Natural killer cell (primary cell): ENCODE results near the gene FREM1. TPM values are rescaled to one million over a fixed set of nuclear protein-coding genes. Genes with fewer than 3 reads are reported as not detected.

ENCODE experiments used
- ATAC-seq, 3 donors: fragments of 150-1000 bp in 2 of 3; fragments of 200-7000 bp in 1 of 3; cut with Tn5 transposase; 1 replicate in 1 of 3; 2 replicates in 2 of 3; pipeline ENCODE4 v1.10.0; 2021; ENCODE audit warnings: mild to moderate bottlenecking in 2 of 3, moderate library complexity in 2 of 3
- DNase-seq, 2 donors: peaks; one replicate each; pipeline versions ENCODE4 v3.0.0 to v3.0.0-alpha.2; 2013 to 2021; ENCODE audit warnings: mixed read lengths in 1 of 2
- H3K27ac ChIP-seq: one replicate; pipeline ENCODE4 v1.5.1; 2013; ENCODE audit warnings: mild to moderate bottlenecking, low read length
- H3K27me3 ChIP-seq: one replicate; pipeline ENCODE4 v1.6.1; 2013; ENCODE audit warnings: low read length; ENCODE audit not compliant: control insufficient read depth, insufficient read depth
- H3K36me3 ChIP-seq: one replicate; pipeline ENCODE4 v1.6.1; 2013; ENCODE audit warnings: low read length; ENCODE audit not compliant: control insufficient read depth, insufficient read depth
- H3K4me1 ChIP-seq: one replicate; pipeline ENCODE4 v1.6.1; 2013; ENCODE audit warnings: low read length; ENCODE audit not compliant: control insufficient read depth, insufficient read depth
- H3K4me3 ChIP-seq: one replicate; pipeline ENCODE4 v1.5.1; 2013; ENCODE audit warnings: low read length
- H3K9me3 ChIP-seq: one replicate; pipeline ENCODE4 v1.6.1; 2013; ENCODE audit warnings: low read length; ENCODE audit not compliant: control insufficient read depth, insufficient read depth
- H3K27ac Mint-ChIP-seq, 2 donors: one replicate each; pipeline ENCODE4 v1.8.0; 2022; ENCODE audit warnings: mild to moderate bottlenecking in 2 of 2, mixed read lengths in 2 of 2, moderate library complexity in 1 of 2
- H3K27me3 Mint-ChIP-seq, 2 donors: one replicate each; pipeline ENCODE4 v1.8.0; 2022; ENCODE audit warnings: low read depth in 2 of 2, mixed read lengths in 2 of 2
- H3K36me3 Mint-ChIP-seq: one replicate; pipeline ENCODE4 v1.8.0; 2022; ENCODE audit warnings: mixed read lengths
- H3K4me1 Mint-ChIP-seq, 2 donors: one replicate each; pipeline ENCODE4 v1.8.0; 2022; ENCODE audit warnings: mixed read lengths in 2 of 2
- H3K4me3 Mint-ChIP-seq: one replicate; pipeline ENCODE4 v1.8.0; 2022; ENCODE audit warnings: mild to moderate bottlenecking, moderate library complexity, mixed read lengths
- H3K9me3 Mint-ChIP-seq, 2 donors: one replicate each; pipeline ENCODE4 v1.8.0; 2022; ENCODE audit warnings: mixed read lengths in 2 of 2
- WGBS: methylation state at CpG from one replicate; pipeline ENCODE4 v1.1.7; 2013; ENCODE audit warnings: missing lambda C conversion rate; ENCODE audit not compliant: insufficient coverage; 5-methylcytosine and 5-hydroxymethylcytosine counted together
- intact Hi-C: fragments of 100-400 bp; cut with micrococcal nuclease; formaldehyde crosslinking; loops from one replicate; pipeline ENCODE4 v1.14.2; 2022
- total RNA-seq, 4 donors: library from RNA; stranded (reverse); fragments of 120-200 nt in 1 of 4; gene quantifications; one replicate each; pipeline versions ENCODE4 v1.2.3 to v1.2.4, GENCODE V29; 2013 to 2022
- TF ChIP-seq, protein P1 (sequence below): fragments of 200-600 bp; IDR thresholded peaks from one replicate; pipeline ENCODE4 v1.8.0; 2022; ENCODE audit warnings: antibody characterized with exemption

Gene FREM1
- total RNA-seq, 3 donors from 2014 or later (not counting 1 experiment from before 2014, with no cell fraction given): 0.05 TPM; not detected in 2

- ATAC-seq (no peak), DNase-seq (no peak)
- intact Hi-C loops: no loop called here
- H3K27ac Mint-ChIP-seq: no peak overlapping the region
- TF ChIP-seq, protein P1, sequence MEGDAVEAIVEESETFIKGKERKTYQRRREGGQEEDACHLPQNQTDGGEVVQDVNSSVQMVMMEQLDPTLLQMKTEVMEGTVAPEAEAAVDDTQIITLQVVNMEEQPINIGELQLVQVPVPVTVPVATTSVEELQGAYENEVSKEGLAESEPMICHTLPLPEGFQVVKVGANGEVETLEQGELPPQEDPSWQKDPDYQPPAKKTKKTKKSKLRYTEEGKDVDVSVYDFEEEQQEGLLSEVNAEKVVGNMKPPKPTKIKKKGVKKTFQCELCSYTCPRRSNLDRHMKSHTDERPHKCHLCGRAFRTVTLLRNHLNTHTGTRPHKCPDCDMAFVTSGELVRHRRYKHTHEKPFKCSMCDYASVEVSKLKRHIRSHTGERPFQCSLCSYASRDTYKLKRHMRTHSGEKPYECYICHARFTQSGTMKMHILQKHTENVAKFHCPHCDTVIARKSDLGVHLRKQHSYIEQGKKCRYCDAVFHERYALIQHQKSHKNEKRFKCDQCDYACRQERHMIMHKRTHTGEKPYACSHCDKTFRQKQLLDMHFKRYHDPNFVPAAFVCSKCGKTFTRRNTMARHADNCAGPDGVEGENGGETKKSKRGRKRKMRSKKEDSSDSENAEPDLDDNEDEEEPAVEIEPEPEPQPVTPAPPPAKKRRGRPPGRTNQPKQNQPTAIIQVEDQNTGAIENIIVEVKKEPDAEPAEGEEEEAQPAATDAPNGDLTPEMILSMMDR: no peak
- no peaks in the 10 kb centered on the region for H3K27me3 Mint-ChIP-seq
- Histone ChIP-seq H3K36me3 (no peaks in the 10 kb centered on the region), H3K27ac (no peak overlapping the region), H3K9me3 (no peaks in the 10 kb centered on the region), H3K4me3 (no peak overlapping the region), H3K27me3 (no peaks in the 10 kb centered on the region), H3K4me1 (no peaks in the 10 kb centered on the region)
- no peak overlapping the region for H3K4me3 Mint-ChIP-seq
- H3K36me3 Mint-ChIP-seq: no peaks in the 10 kb centered on the region
- no peaks in the 10 kb centered on the region for H3K4me1 Mint-ChIP-seq
- WGBS: 67% methylated on average over 1 of the region's 2 CpGs
- H3K9me3 Mint-ChIP-seq: peaks cover 0 to 2% of the 10 kb centered on the region in 2 donors
Measured at GRCh38 chr9:14823800-14824199, 86.4 kb downstream of the FREM1 start.

DNA sequence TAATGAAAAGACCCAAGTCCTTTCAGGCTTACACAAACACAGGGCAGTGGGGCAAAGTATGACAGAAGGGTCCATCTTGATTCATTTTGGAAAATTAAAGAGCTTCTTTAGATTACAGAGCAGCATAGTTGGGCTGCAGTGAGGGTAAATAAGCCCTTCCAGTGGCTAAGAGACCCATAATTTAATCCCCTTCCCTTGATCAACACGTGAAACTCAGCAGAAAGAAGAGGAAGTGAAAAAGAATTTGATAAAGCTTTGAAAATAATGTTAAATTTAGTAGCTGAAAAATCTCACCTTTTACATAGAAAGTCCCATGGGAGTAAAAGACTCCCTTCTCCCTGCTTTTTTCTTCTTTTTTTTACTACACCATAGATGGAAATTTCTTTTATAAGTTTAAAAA lies 87.6 kb downstream of the FREM1 start:
- H3K9me3 Mint-ChIP-seq: peaks cover 0 to 2% of the 10 kb centered on the region in 2 donors
- no peak overlapping the region for H3K4me3 ChIP-seq
- TF ChIP-seq, protein P1: no peak
- no peaks in the 10 kb centered on the region for H3K36me3 Mint-ChIP-seq
- H3K4me1 ChIP-seq: no peaks in the 10 kb centered on the region
- DNase-seq (no peak), ATAC-seq (no peak)
- H3K4me1 Mint-ChIP-seq: no peaks in the 10 kb centered on the region
- H3K27ac Mint-ChIP-seq: no peak overlapping the region
- no peak overlapping the region for H3K27ac ChIP-seq
- intact Hi-C loops: no loop called here
- no peaks in the 10 kb centered on the region for H3K36me3 ChIP-seq
- no CpG with 5 or more reads among the region's 1 CpG for WGBS
- no peaks in the 10 kb centered on the region for H3K9me3 ChIP-seq
- H3K4me3 Mint-ChIP-seq: no peak overlapping the region
- H3K27me3 Mint-ChIP-seq: no peaks in the 10 kb centered on the region
- no peaks in the 10 kb centered on the region for H3K27me3 ChIP-seq

- Histone ChIP-seq H3K4me1 (no peaks in the 10 kb centered on the region), H3K27ac (no peak overlapping the region), H3K4me3 (no peak overlapping the region), H3K36me3 (no peaks in the 10 kb centered on the region), H3K27me3 (no peaks in the 10 kb centered on the region), H3K9me3 (no peaks in the 10 kb centered on the region)
- H3K27me3 Mint-ChIP-seq: no peaks in the 10 kb centered on the region
- ATAC-seq: no peak
- H3K4me3 Mint-ChIP-seq: no peak overlapping the region
- no peak for DNase-seq
- no peaks in the 10 kb centered on the region for H3K36me3 Mint-ChIP-seq
- no peaks in the 10 kb centered on the region for H3K4me1 Mint-ChIP-seq
- TF ChIP-seq, protein P1: no peak
- 85% methylated on average over 4 of the region's 4 CpGs for WGBS
- intact Hi-C loops: no loop called here
- H3K9me3 Mint-ChIP-seq: peaks cover 2 to 3% of the 10 kb centered on the region in 2 donors
- no peak overlapping the region for H3K27ac Mint-ChIP-seq
Measured at GRCh38 chr9:14819183-14819582, 91.0 kb downstream of the FREM1 start.

DNA sequence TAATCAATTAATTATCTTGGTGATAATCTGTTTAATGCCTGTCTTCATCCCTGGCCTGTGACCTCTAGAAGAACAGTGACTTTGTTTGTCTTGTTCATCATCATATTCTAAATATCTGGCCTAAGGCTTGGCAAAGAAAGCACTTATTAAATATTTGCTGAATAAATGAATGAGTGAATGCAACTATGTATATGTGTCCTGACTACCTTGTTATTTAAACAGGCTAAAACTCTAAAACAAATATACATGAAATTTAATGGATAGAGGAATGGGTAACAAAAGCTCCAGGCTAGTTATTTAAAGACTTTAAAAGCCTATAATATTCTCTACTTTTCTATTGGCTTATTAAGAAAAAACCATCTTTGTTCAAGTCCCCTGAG lies 96.0 kb downstream of the FREM1 start:
- H3K4me1 Mint-ChIP-seq: no peaks in the 10 kb centered on the region
- Histone ChIP-seq H3K4me1 (no peaks in the 10 kb centered on the region), H3K9me3 (no peaks in the 10 kb centered on the region), H3K4me3 (no peak overlapping the region), H3K27ac (no peak overlapping the region), H3K27me3 (no peaks in the 10 kb centered on the region), H3K36me3 (no peaks in the 10 kb centered on the region)
- no peaks in the 10 kb centered on the region for H3K36me3 Mint-ChIP-seq
- TF ChIP-seq, protein P1: no peak
- no peak for DNase-seq
- peaks cover 0 to 10% of the 10 kb centered on the region in 2 donors for H3K27me3 Mint-ChIP-seq
- intact Hi-C loops: no loop called here
- ATAC-seq: no peak
- peaks cover 3 to 5% of the 10 kb centered on the region in 2 donors for H3K9me3 Mint-ChIP-seq
- H3K4me3 Mint-ChIP-seq: no peak overlapping the region
- no peak overlapping the region for H3K27ac Mint-ChIP-seq
